Mesendoderm (in vitro differentiated cells): ENCODE data around the gene PKIG.
"Not testable (repeated sequence)": the region's sequence is repeated elsewhere in the genome, so short reads cannot be mapped to it uniquely, and the experiment has no call there.

Source experiments
- DNase-seq: peaks from one replicate; pipeline ENCODE4 v3.0.0; 2013
- H2AK5ac ChIP-seq: 2 replicates; pipeline ENCODE4 v1.6.1; 2013; ENCODE audit warnings: low read length, inconsistent platforms
- H2BK120ac ChIP-seq: 2 replicates; pipeline ENCODE4 v1.6.1; 2013; ENCODE audit warnings: low read depth, mild to moderate bottlenecking, low read length, moderate library complexity, mixed read lengths
- H2BK15ac ChIP-seq: replicated peaks from 2 replicates; pipeline ENCODE4 v1.6.1; 2013; ENCODE audit warnings: low read depth, mild to moderate bottlenecking, moderate library complexity
- H2BK5ac ChIP-seq: 2 replicates; pipeline ENCODE4 v1.6.1; 2013; ENCODE audit warnings: low read length, inconsistent platforms
- H3K18ac ChIP-seq: 2 replicates; pipeline ENCODE4 v1.6.1; 2013; ENCODE audit warnings: mild to moderate bottlenecking, low read length, mixed read lengths
- H3K23ac ChIP-seq: one replicate; pipeline ENCODE4 v1.6.1; 2013; ENCODE audit warnings: low read length
- H3K27ac ChIP-seq: 2 replicates; pipeline ENCODE4 v1.5.1; 2013; ENCODE audit warnings: low read depth, mild to moderate bottlenecking, inconsistent platforms, low read length, moderate library complexity
- H3K27me3 ChIP-seq: 2 replicates; pipeline ENCODE4 v1.6.1; 2013; ENCODE audit warnings: low read length, control low read depth, mild to moderate bottlenecking, inconsistent platforms; ENCODE audit not compliant: insufficient read depth, poor library complexity
- H3K36me3 ChIP-seq: 2 replicates; pipeline ENCODE4 v1.6.1; 2013; ENCODE audit warnings: low read length, inconsistent platforms; ENCODE audit not compliant: control insufficient read depth, insufficient read depth
- H3K4ac ChIP-seq: one replicate; pipeline ENCODE4 v1.6.1; 2013; ENCODE audit warnings: low read depth, mild to moderate bottlenecking, low read length, moderate library complexity
- H3K4me1 ChIP-seq: 2 replicates; pipeline ENCODE4 v1.6.1; 2013; ENCODE audit warnings: low read depth, low read length, inconsistent platforms; ENCODE audit not compliant: control insufficient read depth
- H3K4me2 ChIP-seq: 2 replicates; pipeline ENCODE4 v1.6.1; 2013; ENCODE audit warnings: low read length
- H3K4me3 ChIP-seq: 2 replicates; pipeline ENCODE4 v1.5.1; 2013; ENCODE audit warnings: mild to moderate bottlenecking, low read length
- H3K56ac ChIP-seq: one replicate; pipeline ENCODE4 v1.6.1; 2013; ENCODE audit warnings: low read length
- H3K79me1 ChIP-seq: 2 replicates; pipeline ENCODE4 v1.6.1; 2013; ENCODE audit warnings: low read length, inconsistent platforms
- H3K79me2 ChIP-seq: 2 replicates; pipeline ENCODE4 v1.6.1; 2013; ENCODE audit warnings: mild to moderate bottlenecking, low read length; ENCODE audit not compliant: control insufficient read depth, insufficient read depth
- H3K9ac ChIP-seq: 2 replicates; pipeline ENCODE4 v1.6.1; 2013; ENCODE audit warnings: low read length, inconsistent platforms
- H4K5ac ChIP-seq: one replicate; pipeline ENCODE4 v1.6.1; 2013; ENCODE audit warnings: low read length
- H4K8ac ChIP-seq: one replicate; pipeline ENCODE4 v1.6.1; 2013; ENCODE audit warnings: low read depth, mild to moderate bottlenecking, control low read depth, low read length, moderate library complexity
- WGBS: extraction: QIAGEN DNeasy Blood & Tissue Kit; methylation state at CpG from one replicate; pipeline ENCODE4 v1.1.7; 2013; ENCODE audit warnings: low lambda C conversion rate, missing lambda C conversion rate; ENCODE audit not compliant: insufficient coverage; ENCODE audit errors: extremely low coverage; 5-methylcytosine and 5-hydroxymethylcytosine counted together

PKIG gene

GRCh38 chr20:44651684-44652423 lies 69.5 kb downstream of the PKIG start, which contains the start of gene ADA:
TSS of gene ADA (minus strand) at chr20:44651699. CDS start at chr20:44651607, 92 bp downstream.
- H3K79me2 ChIP-seq = no peaks in the 10 kb centered on the region
- peak within 1 kb of the TSS; percentile 72 for H3K27ac ChIP-seq
- H4K5ac ChIP-seq = no peak within 1 kb of the TSS
- H3K36me3 ChIP-seq = peaks cover 2% of the 10 kb centered on the region
- H4K8ac ChIP-seq = no peak within 1 kb of the TSS
- peak within 1 kb of the TSS; percentile 11 for H2AK5ac ChIP-seq
- H3K4me1 ChIP-seq = no peaks in the 10 kb centered on the region
- DNase-seq = peak; percentile 71
- no peaks in the 10 kb centered on the region for H3K27me3 ChIP-seq
- no peak within 1 kb of the TSS for H2BK5ac ChIP-seq
- H3K23ac ChIP-seq = peak within 1 kb of the TSS; percentile 80
- H2BK120ac ChIP-seq = peak within 1 kb of the TSS; percentile 52
- H3K4ac ChIP-seq = peak within 1 kb of the TSS; percentile 56
- H3K9ac ChIP-seq = peak within 1 kb of the TSS; percentile 84
- peak within 1 kb of the TSS; percentile 91 for H3K18ac ChIP-seq
- H3K4me2 ChIP-seq = peak within 1 kb of the TSS; percentile 100
- no CpG with 5 or more reads among the region's 68 CpGs for WGBS
- H3K4me3 ChIP-seq = peak within 1 kb of the TSS; percentile 80
- H3K56ac ChIP-seq = peak within 1 kb of the TSS; percentile 92
- H2BK15ac ChIP-seq = no peak within 1 kb of the TSS
- no peaks in the 10 kb centered on the region for H3K79me1 ChIP-seq

DNA sequence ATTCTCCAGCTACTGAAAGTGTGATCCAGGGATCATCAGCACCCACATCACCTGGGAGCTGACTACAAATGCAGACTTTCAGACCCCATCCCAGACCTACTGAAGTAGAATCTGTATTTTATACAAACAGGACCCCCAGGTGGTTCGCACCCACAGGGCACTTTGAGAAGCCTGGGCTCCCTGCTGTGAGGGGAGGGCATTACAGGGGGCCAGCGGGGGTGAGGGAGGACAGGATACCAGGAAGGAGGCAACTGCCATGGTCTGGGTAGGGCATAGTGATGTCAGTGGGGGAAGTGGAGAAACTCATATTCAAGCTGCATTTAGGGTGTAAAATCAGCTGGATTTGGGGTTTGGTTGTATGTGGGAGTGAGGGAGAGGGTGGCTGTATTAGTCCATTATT lies 71.2 kb downstream of the PKIG start:
- Histone ChIP-seq H3K4me2 (no peak overlapping the region), H2AK5ac (no peak overlapping the region), H3K18ac (no peak overlapping the region), H3K9ac (no peak overlapping the region), H3K4me3 (no peak overlapping the region), H2BK120ac (no peak overlapping the region), H3K27me3 (no peaks in the 10 kb centered on the region), H3K4ac (no peak overlapping the region), H2BK5ac (no peak overlapping the region), H3K4me1 (no peaks in the 10 kb centered on the region), H4K8ac (no peak overlapping the region), H3K27ac (no peak overlapping the region), H3K23ac (no peak overlapping the region), H3K79me2 (no peaks in the 10 kb centered on the region), H4K5ac (no peak overlapping the region), H3K79me1 (no peaks in the 10 kb centered on the region), H3K36me3 (peaks cover 2% of the 10 kb centered on the region), H2BK15ac (no peak overlapping the region), H3K56ac (no peak overlapping the region)
- WGBS = no CpG with 5 or more reads among the region's 2 CpGs
- DNase-seq = no peak

GRCh38 chr20:44654210-44654609 lies 71.8 kb downstream of the PKIG start:
- H3K79me2 ChIP-seq, H2BK15ac ChIP-seq, H2BK5ac ChIP-seq, H3K4me2 ChIP-seq, H3K9ac ChIP-seq, H3K23ac ChIP-seq, H2BK120ac ChIP-seq, H3K27ac ChIP-seq, H4K5ac ChIP-seq, H3K56ac ChIP-seq, H3K4me3 ChIP-seq, H3K27me3 ChIP-seq, H4K8ac ChIP-seq, H3K4ac ChIP-seq, H3K36me3 ChIP-seq, H3K18ac ChIP-seq, H3K4me1 ChIP-seq, DNase-seq, H3K79me1 ChIP-seq, H2AK5ac ChIP-seq: not testable (repeated sequence)
- WGBS = no CpG with 5 or more reads among the region's 5 CpGs

- Histone ChIP-seq H3K79me2 (no peaks in the 10 kb centered on the region), H2BK5ac (no peak overlapping the region), H3K9ac (no peak overlapping the region), H3K27ac (no peak overlapping the region), H2BK15ac (no peak overlapping the region), H3K79me1 (no peaks in the 10 kb centered on the region), H4K8ac (no peak overlapping the region), H4K5ac (no peak overlapping the region), H3K18ac (no peak overlapping the region), H2AK5ac (no peak overlapping the region), H3K36me3 (no peaks in the 10 kb centered on the region), H3K4ac (no peak overlapping the region), H3K23ac (no peak overlapping the region), H2BK120ac (no peak overlapping the region), H3K4me3 (no peak overlapping the region), H3K4me2 (no peak overlapping the region), H3K4me1 (no peaks in the 10 kb centered on the region), H3K27me3 (no peaks in the 10 kb centered on the region), H3K56ac (no peak overlapping the region)
- no CpG with 5 or more reads among the region's 3 CpGs for WGBS
- DNase-seq = no peak
Observed at GRCh38 chr20:44656448-44656847, 74.1 kb downstream of the PKIG start.

GRCh38 chr20:44657875-44658274 lies 75.5 kb downstream of the PKIG start:
- Histone ChIP-seq H3K23ac (no peak overlapping the region), H3K79me2 (no peaks in the 10 kb centered on the region), H3K79me1 (no peaks in the 10 kb centered on the region), H3K27ac (no peak overlapping the region), H3K56ac (no peak overlapping the region), H3K36me3 (no peaks in the 10 kb centered on the region), H3K4me1 (no peaks in the 10 kb centered on the region), H3K4me3 (no peak overlapping the region), H3K18ac (no peak overlapping the region), H4K8ac (no peak overlapping the region), H2BK5ac (no peak overlapping the region), H2AK5ac (no peak overlapping the region), H2BK15ac (no peak overlapping the region), H3K27me3 (no peaks in the 10 kb centered on the region), H2BK120ac (no peak overlapping the region), H4K5ac (no peak overlapping the region), H3K4ac (no peak overlapping the region), H3K4me2 (no peak overlapping the region), H3K9ac (no peak overlapping the region)
- no peak for DNase-seq
- no CpG with 5 or more reads among the region's 2 CpGs for WGBS

GRCh38 chr20:44658810-44659209 lies 76.4 kb downstream of the PKIG start:
- H3K56ac ChIP-seq = no peak overlapping the region
- no peak overlapping the region for H3K18ac ChIP-seq
- H2BK5ac ChIP-seq = no peak overlapping the region
- H3K4me1 ChIP-seq = no peaks in the 10 kb centered on the region
- no peak overlapping the region for H3K4me2 ChIP-seq
- no peak overlapping the region for H2BK15ac ChIP-seq
- no peak overlapping the region for H3K4ac ChIP-seq
- H3K27me3 ChIP-seq = no peaks in the 10 kb centered on the region
- no peak overlapping the region for H2AK5ac ChIP-seq
- no peak overlapping the region for H4K5ac ChIP-seq
- H3K27ac ChIP-seq = no peak overlapping the region
- no peak overlapping the region for H3K9ac ChIP-seq
- no peak overlapping the region for H3K4me3 ChIP-seq
- no peaks in the 10 kb centered on the region for H3K79me1 ChIP-seq
- H2BK120ac ChIP-seq = no peak overlapping the region
- no peak overlapping the region for H3K23ac ChIP-seq
- H4K8ac ChIP-seq = no peak overlapping the region
- H3K79me2 ChIP-seq = no peaks in the 10 kb centered on the region
- DNase-seq = no peak
- H3K36me3 ChIP-seq = no peaks in the 10 kb centered on the region
